A673 (cell line): ENCODE measurements around the gene CACNA1A. TPM values are rescaled to one million over a fixed set of nuclear protein-coding genes. Genes with fewer than 3 reads are reported as not detected.
"Not testable (repeated sequence)": the region's sequence is repeated elsewhere in the genome, so short reads cannot be mapped to it uniquely, and the experiment has no call there.

Experiments used
- BruUV-seq: library from RNA; stranded (reverse); fragments of 400-500 nt; replicated peaks from 2 replicates; lab custom pipeline; 2021; lab: Mats Ljungman, UMichigan
- CTCF ChIA-PET: fragments of 300-600 bp; sonication (Branson Sonifier 250); formaldehyde crosslinking; loops from one replicate; lab custom pipeline; 2022; ENCODE audit warnings: antibody characterized with exemption; lab: Charles Lee
- POLR2A ChIA-PET: fragments of 300-600 bp; sonication (Branson Sonifier 250); formaldehyde crosslinking; loops from one replicate; lab custom pipeline; 2022; ENCODE audit warnings: antibody characterized with exemption; ENCODE audit not compliant: low non-redundant PET; lab: Charles Lee
- DNase-seq: peaks from one replicate; pipeline ENCODE4 v3.0.0-alpha.2; 2015; ENCODE audit warnings: low spot score
- H3K27ac ChIP-seq: fragments of 200-600 bp; sonication (generic); 2 replicates; pipeline ENCODE4 v1.5.1; 2016; ENCODE audit warnings: mixed run types, low read depth, mild to moderate bottlenecking, mixed read lengths, antibody characterized with exemption, low read length; ENCODE audit not compliant: poor library complexity, severe bottlenecking
- H3K27me3 ChIP-seq: fragments of 200-600 bp; sonication (generic); replicated peaks from 2 replicates; pipeline ENCODE4 v1.6.1; 2017; ENCODE audit warnings: mixed run types, low read depth, mild to moderate bottlenecking, mixed read lengths, antibody characterized with exemption, low read length; ENCODE audit not compliant: insufficient read depth, poor library complexity
- H3K36me3 ChIP-seq: fragments of 200-600 bp; sonication (generic); 2 replicates; pipeline ENCODE4 v1.6.1; 2016; ENCODE audit warnings: mixed run types, mild to moderate bottlenecking, mixed read lengths, antibody characterized with exemption, low read length; ENCODE audit not compliant: insufficient read depth, poor library complexity, severe bottlenecking
- H3K4me1 ChIP-seq: fragments of 200-600 bp; sonication (generic); 2 replicates; pipeline ENCODE4 v1.6.1; 2017; ENCODE audit warnings: mixed run types, mild to moderate bottlenecking, mixed read lengths, antibody characterized with exemption, low read length; ENCODE audit not compliant: insufficient read depth, poor library complexity, severe bottlenecking
- H3K4me3 ChIP-seq: fragments of 200-600 bp; sonication (generic); 2 replicates; pipeline ENCODE4 v1.5.1; 2016; ENCODE audit warnings: low read depth, mixed run types, mild to moderate bottlenecking, mixed read lengths, low read length; ENCODE audit not compliant: poor library complexity, severe bottlenecking
- H3K9me3 ChIP-seq: fragments of 200-600 bp; sonication (generic); 2 replicates; pipeline ENCODE4 v1.6.1; 2016; ENCODE audit warnings: mixed run types, low read depth, mild to moderate bottlenecking, mixed read lengths, antibody characterized with exemption, low read length; ENCODE audit not compliant: poor library complexity, severe bottlenecking
- EZH2 ChIP-seq: fragments of 200-600 bp; sonication (generic); IDR thresholded peaks from 2 replicates; pipeline ENCODE4 v1.6.1; 2017; ENCODE audit warnings: borderline replicate concordance, low read depth, mild to moderate bottlenecking, mixed read lengths, antibody characterized with exemption, low read length; ENCODE audit not compliant: poor library complexity, severe bottlenecking
- intact Hi-C: fragments of 100-400 bp; cut with micrococcal nuclease; formaldehyde crosslinking; loops from one replicate; pipeline ENCODE4 v1.10.0; 2022; ENCODE audit not compliant: unreplicated experiment
- total RNA-seq: library from RNA; stranded (reverse); gene quantifications from 2 replicates; pipeline ENCODE4 v1.2.3, GENCODE V29; 2021
- TF ChIP-seq, protein P1 (sequence below): fragments of 300-800, 200-600 bp; sonication (generic); conservative IDR thresholded peaks from 2 replicates; pipeline ENCODE4 v1.5.1; 2017; ENCODE audit warnings: low read depth, mild to moderate bottlenecking, antibody characterized with exemption, low read length, moderate library complexity, mixed read lengths

CACNA1A gene
- total RNA-seq, 1 experiment from 2014 or later, result 3.2 TPM

DNA sequence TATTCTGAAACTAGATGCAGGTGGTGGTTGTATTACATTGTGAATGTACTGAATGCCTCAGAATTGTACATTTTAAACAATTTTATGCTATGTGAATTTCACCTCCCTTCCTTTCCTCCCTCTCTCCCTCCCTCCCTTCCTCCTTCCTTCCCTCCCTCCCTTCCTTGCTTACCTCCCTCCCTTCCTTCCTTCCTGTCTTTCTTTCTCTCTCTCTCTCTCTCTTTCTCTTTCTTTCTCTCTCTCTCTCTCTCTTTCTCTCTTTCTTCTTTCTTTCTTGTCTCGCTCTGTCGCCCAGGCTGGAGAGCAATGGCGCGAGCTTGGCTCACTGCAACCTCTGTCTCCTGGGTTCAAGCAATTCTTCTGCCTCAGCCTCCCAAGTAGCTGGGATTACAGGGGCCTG is 318.9 kb downstream of the CACNA1A start:
- Histone ChIP-seq H3K9me3 (no peaks in the 10 kb centered on the region), H3K4me3 (no peak overlapping the region), H3K4me1 (no peaks in the 10 kb centered on the region), H3K27ac (no peak overlapping the region), H3K36me3 (no peaks in the 10 kb centered on the region), H3K27me3 (no peaks in the 10 kb centered on the region)
- CTCF ChIA-PET, result interaction anchor here (0.6 kb wide), 1 partner anchor 999 kb away, joined by 10 read pairs; no protein-coding TSS in a partner anchor
- intact Hi-C loops, result no loop called here
- DNase-seq, result no peak
- POLR2A ChIA-PET, result no interaction called here
- TF ChIP-seq, protein P1, sequence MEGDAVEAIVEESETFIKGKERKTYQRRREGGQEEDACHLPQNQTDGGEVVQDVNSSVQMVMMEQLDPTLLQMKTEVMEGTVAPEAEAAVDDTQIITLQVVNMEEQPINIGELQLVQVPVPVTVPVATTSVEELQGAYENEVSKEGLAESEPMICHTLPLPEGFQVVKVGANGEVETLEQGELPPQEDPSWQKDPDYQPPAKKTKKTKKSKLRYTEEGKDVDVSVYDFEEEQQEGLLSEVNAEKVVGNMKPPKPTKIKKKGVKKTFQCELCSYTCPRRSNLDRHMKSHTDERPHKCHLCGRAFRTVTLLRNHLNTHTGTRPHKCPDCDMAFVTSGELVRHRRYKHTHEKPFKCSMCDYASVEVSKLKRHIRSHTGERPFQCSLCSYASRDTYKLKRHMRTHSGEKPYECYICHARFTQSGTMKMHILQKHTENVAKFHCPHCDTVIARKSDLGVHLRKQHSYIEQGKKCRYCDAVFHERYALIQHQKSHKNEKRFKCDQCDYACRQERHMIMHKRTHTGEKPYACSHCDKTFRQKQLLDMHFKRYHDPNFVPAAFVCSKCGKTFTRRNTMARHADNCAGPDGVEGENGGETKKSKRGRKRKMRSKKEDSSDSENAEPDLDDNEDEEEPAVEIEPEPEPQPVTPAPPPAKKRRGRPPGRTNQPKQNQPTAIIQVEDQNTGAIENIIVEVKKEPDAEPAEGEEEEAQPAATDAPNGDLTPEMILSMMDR, result no peak
- TF ChIP-seq EZH2, result no peak
- BruUV-seq, result no TSS peak

- BruUV-seq, H3K27me3 ChIP-seq, POLR2A ChIA-PET, H3K9me3 ChIP-seq, H3K36me3 ChIP-seq, DNase-seq, H3K27ac ChIP-seq, H3K4me3 ChIP-seq, intact Hi-C loops, CTCF ChIA-PET, H3K4me1 ChIP-seq: not testable (repeated sequence)
Observed at GRCh38 chr19:13186688-13187087, 319.6 kb downstream of the CACNA1A start.

DNA sequence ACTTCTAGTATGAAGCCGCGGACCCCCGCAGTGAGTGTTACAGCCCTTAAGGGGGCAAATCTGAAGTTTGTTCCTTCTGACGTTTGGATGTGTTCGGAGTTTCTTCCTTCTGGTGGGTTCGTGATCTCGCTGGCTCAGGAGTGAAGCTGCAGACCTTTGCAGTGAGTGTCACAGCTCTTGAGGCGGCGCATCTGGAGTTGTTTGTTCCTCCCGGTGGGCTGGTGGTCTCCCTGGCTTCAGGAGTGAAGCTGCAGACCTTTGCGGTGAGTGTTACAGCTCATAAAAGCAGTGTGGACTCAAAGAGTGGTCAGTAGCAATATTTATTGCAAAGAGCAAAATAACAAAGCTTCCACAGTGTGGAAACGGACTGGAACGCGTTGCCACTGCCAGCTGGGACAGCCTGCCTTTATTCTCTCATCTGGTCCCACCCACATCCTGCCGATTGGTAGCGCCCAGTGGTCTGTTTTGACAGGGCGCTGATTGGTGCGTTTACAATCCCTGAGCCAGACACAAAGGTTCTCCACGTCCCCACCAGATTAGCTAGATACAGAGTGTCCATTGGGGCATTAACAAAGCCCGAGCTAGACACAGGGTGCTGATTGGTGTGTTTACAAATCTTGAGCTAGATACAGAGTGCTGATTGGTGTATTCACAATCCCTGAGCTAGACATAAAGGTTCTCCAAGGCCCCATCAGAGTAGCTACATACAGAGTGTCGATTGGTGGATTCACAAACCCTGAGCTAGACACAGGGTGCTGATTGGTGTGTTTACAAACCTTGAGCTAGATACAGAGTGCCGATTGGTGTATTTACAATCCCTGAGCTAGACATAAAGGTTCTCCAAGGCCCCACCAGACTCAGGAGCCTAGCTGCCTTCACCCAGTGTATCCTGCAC is 320.3 kb downstream of the CACNA1A start:
- DNase-seq, H3K27me3 ChIP-seq, H3K9me3 ChIP-seq, H3K4me3 ChIP-seq, POLR2A ChIA-PET, H3K27ac ChIP-seq, intact Hi-C loops, H3K36me3 ChIP-seq: not testable (repeated sequence)
- CTCF ChIA-PET, result interaction anchor here (0.6 kb wide), 1 partner anchor 36 kb away, joined by 3 read pairs; the partner anchor contains the start of genes IER2 and STX10
- BruUV-seq, result TSS peak; percentile 99
- peaks cover 12% of the 10 kb centered on the region for H3K4me1 ChIP-seq

- intact Hi-C loops, H3K27me3 ChIP-seq, CTCF ChIA-PET, DNase-seq, H3K36me3 ChIP-seq, H3K9me3 ChIP-seq, POLR2A ChIA-PET, H3K4me3 ChIP-seq, BruUV-seq, H3K27ac ChIP-seq: not testable (repeated sequence)
- peaks cover 12% of the 10 kb centered on the region for H3K4me1 ChIP-seq
Observed at GRCh38 chr19:13184926-13185325, 321.4 kb downstream of the CACNA1A start.
